Measurements from ENCODE around the gene RUNX2.

- TF ChIP-seq, protein P1, sequence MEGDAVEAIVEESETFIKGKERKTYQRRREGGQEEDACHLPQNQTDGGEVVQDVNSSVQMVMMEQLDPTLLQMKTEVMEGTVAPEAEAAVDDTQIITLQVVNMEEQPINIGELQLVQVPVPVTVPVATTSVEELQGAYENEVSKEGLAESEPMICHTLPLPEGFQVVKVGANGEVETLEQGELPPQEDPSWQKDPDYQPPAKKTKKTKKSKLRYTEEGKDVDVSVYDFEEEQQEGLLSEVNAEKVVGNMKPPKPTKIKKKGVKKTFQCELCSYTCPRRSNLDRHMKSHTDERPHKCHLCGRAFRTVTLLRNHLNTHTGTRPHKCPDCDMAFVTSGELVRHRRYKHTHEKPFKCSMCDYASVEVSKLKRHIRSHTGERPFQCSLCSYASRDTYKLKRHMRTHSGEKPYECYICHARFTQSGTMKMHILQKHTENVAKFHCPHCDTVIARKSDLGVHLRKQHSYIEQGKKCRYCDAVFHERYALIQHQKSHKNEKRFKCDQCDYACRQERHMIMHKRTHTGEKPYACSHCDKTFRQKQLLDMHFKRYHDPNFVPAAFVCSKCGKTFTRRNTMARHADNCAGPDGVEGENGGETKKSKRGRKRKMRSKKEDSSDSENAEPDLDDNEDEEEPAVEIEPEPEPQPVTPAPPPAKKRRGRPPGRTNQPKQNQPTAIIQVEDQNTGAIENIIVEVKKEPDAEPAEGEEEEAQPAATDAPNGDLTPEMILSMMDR (conservative IDR thresholded peaks at IDR 0.05; ENCODE audit: low read depth in 2 of 2): no peak
- TF ChIP-seq EZH2phosphoT487 (IDR thresholded peaks at IDR 0.05; ENCODE audit: unreplicated experiment) (no peak), EZH2 (IDR thresholded peaks at IDR 0.05; ENCODE audit: low read depth, unreplicated experiment) (no peak), REST (IDR thresholded peaks at IDR 0.05; ENCODE audit: unreplicated experiment) (no peak), POLR2AphosphoS5 (IDR thresholded peaks at IDR 0.05; ENCODE audit: low read depth) (no peak)
These were observed 248.8 kb downstream of the RUNX2 start for GRCh38 chr6:45576648-45577624.
